Suprapubic skin (tissue), 4 donors: ENCODE results near the gene HNRNPF. TPM values are rescaled to one million over a fixed set of nuclear protein-coding genes. Genes with fewer than 3 reads are reported as not detected.

Source experiments
- DNase-seq, 2 donors: peaks; one replicate each; pipeline ENCODE4 v3.0.0-alpha.2; 2019; ENCODE audit warnings: low spot score in 2 of 2
- H3K27ac ChIP-seq: fragments of 200-600 bp; sonication (generic); one replicate; pipeline ENCODE4 v1.5.1; 2019
- H3K27me3 ChIP-seq: fragments of 200-600 bp; sonication (generic); one replicate; pipeline ENCODE4 v1.5.1; 2019
- H3K36me3 ChIP-seq: fragments of 200-600 bp; sonication (generic); one replicate; pipeline ENCODE4 v1.5.1; 2019
- H3K4me1 ChIP-seq: fragments of 200-600 bp; sonication (generic); one replicate; pipeline ENCODE4 v1.5.1; 2019
- H3K4me3 ChIP-seq: fragments of 200-600 bp; sonication (generic); one replicate; pipeline ENCODE4 v1.5.1; 2019; ENCODE audit warnings: mild to moderate bottlenecking
- H3K9me3 ChIP-seq: fragments of 200-600 bp; sonication (generic); one replicate; pipeline ENCODE4 v1.5.1; 2019
- EP300 ChIP-seq: sonication (generic); formaldehyde crosslinking; IDR thresholded peaks from one replicate; pipeline ENCODE4 v1.6.1; 2017; ENCODE audit warnings: antibody characterized with exemption
- POLR2A ChIP-seq, 2 donors: fragments of 450-650 bp; IDR thresholded peaks; one replicate each; pipeline ENCODE4 v1.6.1; 2017; ENCODE audit warnings: antibody characterized with exemption in 2 of 2, mild to moderate bottlenecking in 2 of 2, moderate library complexity in 2 of 2
- POLR2AphosphoS5 ChIP-seq, 3 donors: sonication (generic); formaldehyde crosslinking; IDR thresholded peaks; one replicate each; pipeline ENCODE4 v1.6.1; 2017; ENCODE audit warnings: antibody characterized with exemption in 3 of 3
- WGBS: methylation state at CpG from one replicate; pipeline ENCODE4 v1.1.5; 2018; 5-methylcytosine and 5-hydroxymethylcytosine counted together
- total RNA-seq, 4 donors: library from RNA; depleted of rRNA; stranded (reverse); fragments of >200 nt; gene quantifications; one replicate each; pipeline ENCODE4 v1.1.0, GENCODE V29; 2016
- TF ChIP-seq, protein P1 (sequence below), 2 donors: fragments of 200-600 bp in 1 of 2; fragments of 450-650 bp in 1 of 2; sonication (generic) in 1 of 2; IDR thresholded peaks; one replicate each; pipeline ENCODE4 v1.5.1; 2016 to 2019; ENCODE audit warnings: antibody characterized with exemption in 2 of 2, mild to moderate bottlenecking in 1 of 2, moderate library complexity in 1 of 2

The HNRNPF gene
- total RNA-seq, 4 donors from 2014 or later = 180 to 248 (median 217) TPM

DNA sequence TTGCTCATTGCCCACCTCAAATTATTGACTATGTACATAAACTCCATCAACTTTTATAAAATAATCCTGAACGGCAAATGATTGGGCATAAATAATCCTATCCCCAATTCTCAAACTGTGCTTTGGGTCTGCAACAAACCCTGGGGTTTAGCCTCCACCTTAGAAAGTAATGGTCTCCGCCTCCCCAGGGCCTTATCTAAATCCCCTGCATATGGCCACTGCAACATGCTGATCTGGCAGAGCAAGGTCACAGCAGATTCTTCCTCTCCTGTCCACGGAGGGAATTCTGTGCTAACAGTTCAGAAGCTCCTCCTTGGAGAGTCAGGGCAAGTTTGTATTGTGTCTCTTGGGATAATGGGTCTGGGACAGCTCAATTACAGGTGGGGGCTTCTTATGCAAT is 19.1 kb downstream of the HNRNPF start:
- Histone ChIP-seq H3K36me3 (peaks cover 99% of the 10 kb centered on the region), H3K4me1 (peaks cover 44% of the 10 kb centered on the region), H3K9me3 (no peaks in the 10 kb centered on the region), H3K27me3 (no peaks in the 10 kb centered on the region), H3K4me3 (no peak overlapping the region), H3K27ac (no peak overlapping the region)
- WGBS = 75% methylated on average over 3 of the region's 3 CpGs
- no peak for DNase-seq
- TF ChIP-seq, protein P1, sequence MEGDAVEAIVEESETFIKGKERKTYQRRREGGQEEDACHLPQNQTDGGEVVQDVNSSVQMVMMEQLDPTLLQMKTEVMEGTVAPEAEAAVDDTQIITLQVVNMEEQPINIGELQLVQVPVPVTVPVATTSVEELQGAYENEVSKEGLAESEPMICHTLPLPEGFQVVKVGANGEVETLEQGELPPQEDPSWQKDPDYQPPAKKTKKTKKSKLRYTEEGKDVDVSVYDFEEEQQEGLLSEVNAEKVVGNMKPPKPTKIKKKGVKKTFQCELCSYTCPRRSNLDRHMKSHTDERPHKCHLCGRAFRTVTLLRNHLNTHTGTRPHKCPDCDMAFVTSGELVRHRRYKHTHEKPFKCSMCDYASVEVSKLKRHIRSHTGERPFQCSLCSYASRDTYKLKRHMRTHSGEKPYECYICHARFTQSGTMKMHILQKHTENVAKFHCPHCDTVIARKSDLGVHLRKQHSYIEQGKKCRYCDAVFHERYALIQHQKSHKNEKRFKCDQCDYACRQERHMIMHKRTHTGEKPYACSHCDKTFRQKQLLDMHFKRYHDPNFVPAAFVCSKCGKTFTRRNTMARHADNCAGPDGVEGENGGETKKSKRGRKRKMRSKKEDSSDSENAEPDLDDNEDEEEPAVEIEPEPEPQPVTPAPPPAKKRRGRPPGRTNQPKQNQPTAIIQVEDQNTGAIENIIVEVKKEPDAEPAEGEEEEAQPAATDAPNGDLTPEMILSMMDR (IDR thresholded peaks at IDR 0.05) = no peak

DNA sequence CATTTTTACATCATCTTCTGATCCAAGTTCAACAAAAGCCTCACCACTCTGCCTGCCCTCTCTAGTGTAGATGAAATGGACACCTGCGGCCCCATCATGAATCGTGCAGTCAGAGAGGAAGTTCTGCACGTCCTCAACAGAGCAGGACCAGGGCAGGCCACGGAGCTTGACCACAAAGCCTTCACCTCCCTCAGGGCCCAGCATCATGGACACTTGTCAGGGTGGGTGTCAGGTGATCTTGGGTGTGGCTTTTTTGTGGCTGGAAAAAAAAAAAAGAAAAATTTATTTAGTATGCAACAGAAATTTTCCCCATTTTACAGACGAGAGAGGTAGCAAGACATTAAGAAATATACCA is 21.3 kb downstream of the HNRNPF start:
- Histone ChIP-seq H3K9me3 (no peaks in the 10 kb centered on the region), H3K27ac (no peak overlapping the region), H3K4me3 (no peak overlapping the region), H3K4me1 (peaks cover 27% of the 10 kb centered on the region), H3K36me3 (peaks cover 79% of the 10 kb centered on the region), H3K27me3 (no peaks in the 10 kb centered on the region)
- TF ChIP-seq, protein P1 (IDR thresholded peaks at IDR 0.05) = no peak
- TF ChIP-seq POLR2AphosphoS5 (IDR thresholded peaks at IDR 0.05) = no peak
- WGBS = 68% methylated on average over 5 of the region's 5 CpGs
- no peak for DNase-seq

DNA sequence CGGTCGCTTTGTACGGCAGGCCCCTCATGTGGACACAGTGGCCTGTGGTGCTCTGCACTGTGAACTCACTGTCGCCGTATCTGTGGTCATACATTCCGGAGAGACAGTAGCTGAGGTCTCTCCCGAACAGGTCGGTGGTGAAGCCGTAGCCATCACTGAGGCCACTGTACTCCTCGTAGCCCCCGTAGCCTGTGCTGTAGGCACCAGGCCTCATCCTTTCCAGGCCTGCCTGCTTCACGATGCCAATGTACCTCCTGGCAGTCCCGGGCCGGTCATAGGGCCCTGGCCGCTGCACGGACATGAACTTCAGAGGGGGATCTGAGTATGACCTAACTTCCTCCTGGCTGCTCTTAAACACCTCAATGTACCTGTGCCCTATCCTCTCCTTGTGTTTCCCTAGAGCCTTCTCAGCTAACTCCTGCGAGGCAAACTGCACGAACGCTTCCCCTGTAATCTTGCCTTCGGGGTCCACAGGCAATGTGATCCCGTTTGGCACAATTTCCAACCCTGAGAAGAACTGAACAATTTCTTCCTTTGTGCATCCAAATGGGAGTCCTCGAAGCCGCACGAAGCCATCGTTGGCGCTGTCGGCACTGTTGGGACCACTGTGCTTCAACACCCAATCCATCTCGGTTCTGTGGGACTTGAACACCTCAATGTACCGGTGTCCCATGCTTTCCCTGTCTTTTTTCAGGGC is 21.9 kb downstream of the HNRNPF start:
- Histone ChIP-seq H3K36me3 (peaks cover 74% of the 10 kb centered on the region), H3K4me1 (peaks cover 22% of the 10 kb centered on the region), H3K27ac (no peak overlapping the region), H3K27me3 (no peaks in the 10 kb centered on the region), H3K4me3 (no peak overlapping the region), H3K9me3 (no peaks in the 10 kb centered on the region)
- no peak for DNase-seq
- TF ChIP-seq EP300 (no peak), POLR2A (IDR thresholded peaks at IDR 0.05) (no peak), POLR2AphosphoS5 (IDR thresholded peaks at IDR 0.05) (no peak)
- TF ChIP-seq, protein P1 (IDR thresholded peaks at IDR 0.05) = no peak
- WGBS = 89% methylated on average over 22 of the region's 29 CpGs

DNA sequence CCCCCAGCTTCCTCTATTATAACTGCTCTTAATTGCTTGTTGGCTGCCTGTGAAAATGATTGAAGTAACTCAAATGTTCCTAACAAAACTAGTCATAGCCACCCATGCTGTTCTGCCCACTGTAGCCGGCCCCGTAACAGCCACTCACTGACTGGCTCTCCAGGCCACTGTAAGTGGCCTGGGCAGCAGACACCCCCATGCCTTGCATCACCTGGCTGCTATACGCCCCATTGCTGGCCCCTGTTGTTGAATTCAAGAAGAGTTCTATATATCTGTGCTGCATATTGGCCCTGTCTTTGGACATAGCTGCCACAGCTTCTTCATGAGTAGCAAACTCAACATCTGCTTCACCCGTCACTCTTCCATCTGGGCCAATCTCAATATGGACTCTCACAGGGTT is 22.4 kb downstream of the HNRNPF start:
- no peak overlapping the region for H3K4me3 ChIP-seq
- 77% methylated on average over 4 of the region's 4 CpGs for WGBS
- DNase-seq = no peak
- TF ChIP-seq, protein P1 (IDR thresholded peaks at IDR 0.05) = no peak
- TF ChIP-seq POLR2A (IDR thresholded peaks at IDR 0.05) = no peak
- no peak for TF ChIP-seq EP300
- TF ChIP-seq POLR2AphosphoS5 (IDR thresholded peaks at IDR 0.05) = no peak
- peaks cover 19% of the 10 kb centered on the region for H3K4me1 ChIP-seq
- no peaks in the 10 kb centered on the region for H3K27me3 ChIP-seq
- no peaks in the 10 kb centered on the region for H3K9me3 ChIP-seq
- peaks cover 68% of the 10 kb centered on the region for H3K36me3 ChIP-seq
- no peak overlapping the region for H3K27ac ChIP-seq

DNA sequence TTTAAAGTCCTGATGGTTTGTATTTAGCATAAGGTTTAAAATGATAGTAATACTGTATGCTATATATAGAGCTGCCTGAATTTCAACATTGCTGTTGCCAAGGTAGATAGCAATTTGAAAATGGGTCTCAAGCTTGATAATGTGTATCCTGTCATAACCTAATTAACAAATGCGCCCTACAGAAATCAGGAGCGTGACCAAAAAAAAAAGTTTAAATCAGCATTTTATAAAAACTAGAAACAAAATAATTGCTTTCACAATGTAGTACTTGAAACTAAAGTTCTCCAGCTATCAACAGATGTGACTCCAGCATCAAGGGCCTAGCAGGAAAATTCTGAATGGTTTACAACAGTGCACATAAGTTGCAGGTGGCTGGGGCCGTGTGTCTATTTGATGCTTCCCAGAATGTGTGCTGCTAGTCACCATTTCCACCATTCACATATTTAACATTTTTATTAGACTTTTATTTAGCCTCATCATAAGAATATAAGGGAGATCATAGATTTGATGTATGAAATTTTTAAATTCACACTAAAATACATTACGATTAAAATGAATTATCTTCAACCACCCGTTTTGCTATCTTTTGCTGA is 23.5 kb downstream of the HNRNPF start:
- Histone ChIP-seq H3K4me1 (peaks cover 8% of the 10 kb centered on the region), H3K36me3 (peaks cover 58% of the 10 kb centered on the region), H3K9me3 (no peaks in the 10 kb centered on the region), H3K27ac (no peak overlapping the region), H3K4me3 (no peak overlapping the region), H3K27me3 (no peaks in the 10 kb centered on the region)
- TF ChIP-seq POLR2AphosphoS5 (IDR thresholded peaks at IDR 0.05) = no peak
- no peak for TF ChIP-seq EP300
- TF ChIP-seq, protein P1 (IDR thresholded peaks at IDR 0.05) = no peak
- TF ChIP-seq POLR2A (IDR thresholded peaks at IDR 0.05) = no peak
- DNase-seq = no peak
- WGBS = 79% methylated on average over 5 of the region's 5 CpGs
